ENCODE data around the gene AREL1. TPM values are rescaled to one million over a fixed set of nuclear protein-coding genes. Genes with fewer than 3 reads are reported as not detected.

Gene AREL1
- total RNA-seq, 4 donors from 2014 or later: 23.3 to 35.5 (median 24.2) TPM

DNA sequence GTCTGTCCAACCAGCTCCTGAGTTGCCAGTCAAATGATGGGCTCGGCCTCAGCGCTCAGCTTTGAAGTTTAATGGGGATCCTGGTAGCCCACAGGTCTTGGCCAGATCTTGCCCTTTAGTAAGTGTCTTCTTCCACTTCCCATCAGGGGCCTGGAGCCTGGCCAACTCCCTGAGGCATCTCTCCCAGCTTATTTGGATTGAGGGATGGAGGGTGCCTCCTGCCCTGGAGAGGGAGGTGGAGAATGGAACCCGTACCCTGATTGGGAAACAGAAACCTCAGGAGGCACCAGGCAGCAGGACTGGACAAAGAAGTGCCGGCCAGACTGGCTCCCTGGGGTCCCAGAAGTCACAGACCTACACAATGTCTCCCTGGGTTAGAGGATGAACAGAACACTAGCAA is 60.3 kb downstream of the AREL1 start:
- TF ChIP-seq, protein P1, sequence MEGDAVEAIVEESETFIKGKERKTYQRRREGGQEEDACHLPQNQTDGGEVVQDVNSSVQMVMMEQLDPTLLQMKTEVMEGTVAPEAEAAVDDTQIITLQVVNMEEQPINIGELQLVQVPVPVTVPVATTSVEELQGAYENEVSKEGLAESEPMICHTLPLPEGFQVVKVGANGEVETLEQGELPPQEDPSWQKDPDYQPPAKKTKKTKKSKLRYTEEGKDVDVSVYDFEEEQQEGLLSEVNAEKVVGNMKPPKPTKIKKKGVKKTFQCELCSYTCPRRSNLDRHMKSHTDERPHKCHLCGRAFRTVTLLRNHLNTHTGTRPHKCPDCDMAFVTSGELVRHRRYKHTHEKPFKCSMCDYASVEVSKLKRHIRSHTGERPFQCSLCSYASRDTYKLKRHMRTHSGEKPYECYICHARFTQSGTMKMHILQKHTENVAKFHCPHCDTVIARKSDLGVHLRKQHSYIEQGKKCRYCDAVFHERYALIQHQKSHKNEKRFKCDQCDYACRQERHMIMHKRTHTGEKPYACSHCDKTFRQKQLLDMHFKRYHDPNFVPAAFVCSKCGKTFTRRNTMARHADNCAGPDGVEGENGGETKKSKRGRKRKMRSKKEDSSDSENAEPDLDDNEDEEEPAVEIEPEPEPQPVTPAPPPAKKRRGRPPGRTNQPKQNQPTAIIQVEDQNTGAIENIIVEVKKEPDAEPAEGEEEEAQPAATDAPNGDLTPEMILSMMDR (IDR thresholded peaks at IDR 0.05; ENCODE audit: low read depth): no peak

DNA sequence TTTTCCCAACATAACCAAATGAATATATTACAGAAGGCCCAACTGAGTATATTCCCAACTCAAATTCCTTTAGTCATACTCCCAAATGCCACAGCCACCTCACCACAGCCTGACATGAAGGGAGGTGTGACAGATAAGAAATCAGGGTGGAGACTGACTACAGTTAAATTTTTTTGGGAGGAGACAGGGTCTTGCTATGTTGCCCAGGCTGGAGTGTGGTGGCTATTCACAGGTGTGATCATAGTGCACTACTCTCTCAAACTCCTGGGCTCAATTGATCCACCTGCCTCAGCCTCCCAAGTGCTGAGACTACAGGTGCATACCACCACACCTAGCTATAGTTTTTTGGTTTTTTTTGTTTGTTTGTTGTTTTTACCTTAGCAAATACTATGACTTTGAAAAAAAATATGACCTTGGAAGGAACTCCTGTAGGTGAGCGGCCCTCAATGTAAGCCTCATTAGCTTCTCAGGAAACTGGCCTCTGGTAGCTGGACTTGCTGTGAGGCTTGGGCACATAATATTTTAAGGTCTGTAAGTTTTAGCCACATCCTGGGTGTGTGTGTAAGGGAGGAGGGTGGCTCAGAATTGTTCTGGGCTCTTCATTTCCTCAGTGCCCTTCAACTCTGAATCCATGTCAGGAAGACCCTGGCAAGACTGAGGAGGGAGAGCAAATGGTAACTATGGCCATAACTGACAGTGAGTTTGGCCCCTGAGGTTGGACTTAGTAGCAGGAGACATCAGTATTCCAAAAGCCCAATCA is 61.8 kb downstream of the AREL1 start:
- TF ChIP-seq, protein P1 (IDR thresholded peaks at IDR 0.05; ENCODE audit: low read depth): no peak

DNA sequence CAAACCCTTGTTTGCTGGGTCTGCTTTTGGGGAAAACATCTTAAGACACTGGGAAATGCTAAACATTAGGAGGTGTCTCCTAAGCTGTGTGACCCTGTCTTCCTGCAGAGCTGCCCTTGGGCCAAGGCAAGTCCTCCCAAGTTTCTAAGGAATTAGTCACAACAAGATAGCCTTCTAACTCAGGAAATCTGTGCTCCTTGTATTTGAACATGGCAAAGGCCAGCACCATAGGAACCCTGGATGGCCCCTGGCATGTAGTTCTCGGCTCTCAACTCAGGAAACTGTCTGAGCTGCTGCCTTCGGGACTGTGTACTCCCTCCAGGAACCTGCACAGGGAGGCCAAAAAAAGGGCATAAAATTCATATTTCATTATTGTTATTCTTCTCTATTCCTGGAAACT is 63.2 kb downstream of the AREL1 start:
- TF ChIP-seq, protein P1 (IDR thresholded peaks at IDR 0.05; ENCODE audit: low read depth): no peak

DNA sequence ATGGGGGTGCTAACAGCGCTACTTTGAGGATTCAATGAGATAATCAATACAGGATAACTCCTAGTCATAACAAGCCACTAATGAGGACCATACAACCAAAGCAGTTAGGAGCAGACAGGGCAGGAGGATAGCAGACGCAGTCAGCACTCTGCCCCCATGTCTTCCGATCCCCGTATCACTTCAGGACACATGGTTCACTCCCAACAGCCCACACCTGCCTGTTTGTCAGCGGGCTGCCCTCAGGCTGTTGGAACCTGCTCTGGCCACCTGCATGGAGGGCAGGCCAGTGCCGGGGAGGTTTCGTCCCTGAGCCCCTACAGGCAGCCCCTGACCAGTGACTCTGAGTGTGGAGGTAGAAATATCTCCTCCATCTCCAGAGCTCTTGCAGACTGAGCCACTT is 63.7 kb downstream of the AREL1 start:
- TF ChIP-seq, protein P1 (IDR thresholded peaks at IDR 0.05; ENCODE audit: low read depth): no peak

DNA sequence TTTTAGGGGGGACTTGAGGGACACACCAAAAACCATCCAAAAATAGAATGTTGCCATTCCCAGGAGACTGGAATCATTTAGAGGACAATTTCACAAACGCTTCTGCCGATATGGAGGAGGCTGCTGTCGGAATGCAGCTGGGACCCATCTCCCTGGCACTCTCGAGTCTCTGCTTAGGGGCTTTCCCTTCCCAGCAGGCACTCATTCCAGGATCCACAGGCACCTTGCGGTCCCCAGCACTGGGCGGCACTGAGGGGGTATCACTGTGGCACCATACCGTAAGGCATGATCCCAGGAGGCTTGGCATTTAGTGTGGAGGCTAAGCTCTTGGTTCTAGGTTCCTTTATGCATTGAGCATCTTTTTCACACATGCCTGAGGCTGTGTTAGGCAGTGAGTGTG is 64.3 kb downstream of the AREL1 start:
- TF ChIP-seq, protein P1 (IDR thresholded peaks at IDR 0.05; ENCODE audit: low read depth): no peak

DNA sequence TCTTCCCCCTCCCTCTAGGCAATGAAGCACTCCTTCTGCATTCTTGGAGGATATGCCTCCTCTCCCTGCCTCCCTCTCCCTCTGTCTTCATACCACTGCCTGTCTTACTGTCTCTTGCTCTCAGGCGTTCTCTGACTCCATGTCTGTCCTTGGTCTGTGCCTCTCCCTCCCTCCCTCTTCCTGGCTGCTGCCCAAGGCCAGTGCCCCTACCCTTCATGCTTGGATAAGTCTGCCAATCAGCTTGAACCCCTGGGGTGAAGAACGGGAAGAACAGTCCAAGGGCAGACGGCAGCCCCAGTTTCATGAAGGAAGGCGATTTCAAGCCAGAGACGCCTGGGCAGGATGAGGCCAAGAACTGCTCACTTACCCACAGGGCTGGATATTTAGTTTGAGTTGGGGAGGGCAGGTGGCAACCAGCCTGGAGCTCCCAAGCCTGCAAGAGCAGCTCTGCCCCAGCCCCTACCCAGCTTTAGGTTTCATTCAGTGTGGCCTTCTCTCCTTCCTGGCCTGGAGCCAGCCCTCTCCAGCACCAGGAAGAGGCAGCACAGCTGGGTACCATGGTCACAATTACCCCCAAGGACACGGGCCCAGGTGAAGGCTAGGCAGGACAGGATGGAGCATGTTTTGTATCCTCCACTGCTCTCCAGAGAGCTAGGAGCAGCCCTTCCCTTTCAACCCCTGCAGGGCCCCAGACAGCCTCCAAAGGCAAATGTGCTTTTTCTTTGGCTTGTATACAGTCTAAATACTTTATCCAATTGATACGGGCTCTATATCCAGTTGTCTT is 65.0 kb downstream of the AREL1 start:
- TF ChIP-seq, protein P1 (IDR thresholded peaks at IDR 0.05; ENCODE audit: low read depth): no peak

DNA sequence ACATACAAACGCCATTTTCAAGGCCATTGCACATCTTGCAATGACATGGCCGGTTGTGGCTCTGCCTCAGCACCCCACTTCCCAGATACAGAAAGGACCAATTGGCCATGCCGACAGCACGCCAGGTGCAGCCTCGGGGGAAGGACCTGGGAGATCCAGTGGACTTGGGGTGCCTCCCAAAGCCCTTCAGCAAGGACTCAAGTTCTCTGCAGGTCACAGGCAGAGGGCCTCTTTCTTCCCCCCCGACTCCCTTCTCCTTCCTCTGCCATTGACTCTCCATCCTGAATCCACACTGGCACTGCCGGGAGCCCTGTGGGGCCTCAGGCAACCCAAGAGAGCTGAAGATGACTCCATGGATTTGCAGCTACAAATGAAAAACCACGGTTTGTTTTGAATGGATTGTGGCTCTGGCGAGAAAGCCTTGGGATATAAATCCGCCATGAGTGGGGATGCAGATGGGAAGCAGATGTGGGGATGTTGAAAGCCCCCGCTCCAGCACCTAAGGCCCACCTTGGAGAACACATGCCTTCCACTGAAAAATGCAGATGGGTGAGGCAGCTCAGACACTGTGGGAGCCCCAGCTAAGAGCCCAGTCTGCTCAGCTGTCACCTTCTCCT is 65.7 kb downstream of the AREL1 start:
- TF ChIP-seq, protein P1 (IDR thresholded peaks at IDR 0.05; ENCODE audit: low read depth): no peak

All from subcutaneous adipose tissue (tissue), 4 donors.